Measurements from ENCODE around the gene HBB. TPM values are rescaled to one million over a fixed set of nuclear protein-coding genes. Genes with fewer than 3 reads are reported as not detected.

The HBB gene
- total RNA-seq, 1 donor from 2014 or later, result 1,146 TPM

DNA sequence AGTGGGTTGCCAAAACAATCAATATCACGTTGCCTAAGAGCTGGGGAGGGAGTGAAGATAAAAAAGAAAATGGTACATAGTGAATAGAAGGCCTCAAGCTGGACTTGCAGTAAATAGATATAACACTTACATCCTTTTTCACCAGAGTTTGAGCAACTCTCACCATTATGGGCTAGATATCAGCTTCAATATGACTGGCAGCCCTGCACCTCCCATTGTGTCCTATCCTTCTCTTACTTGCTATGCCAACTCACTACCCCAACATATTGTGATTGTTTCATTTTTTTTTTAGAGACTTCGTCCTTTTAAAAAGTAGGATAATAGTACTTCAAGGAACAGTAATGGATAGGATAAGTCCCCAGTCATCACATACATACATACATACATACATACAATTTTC lies 15.3 kb upstream of the HBB start:
- TF ChIP-seq, protein P1, sequence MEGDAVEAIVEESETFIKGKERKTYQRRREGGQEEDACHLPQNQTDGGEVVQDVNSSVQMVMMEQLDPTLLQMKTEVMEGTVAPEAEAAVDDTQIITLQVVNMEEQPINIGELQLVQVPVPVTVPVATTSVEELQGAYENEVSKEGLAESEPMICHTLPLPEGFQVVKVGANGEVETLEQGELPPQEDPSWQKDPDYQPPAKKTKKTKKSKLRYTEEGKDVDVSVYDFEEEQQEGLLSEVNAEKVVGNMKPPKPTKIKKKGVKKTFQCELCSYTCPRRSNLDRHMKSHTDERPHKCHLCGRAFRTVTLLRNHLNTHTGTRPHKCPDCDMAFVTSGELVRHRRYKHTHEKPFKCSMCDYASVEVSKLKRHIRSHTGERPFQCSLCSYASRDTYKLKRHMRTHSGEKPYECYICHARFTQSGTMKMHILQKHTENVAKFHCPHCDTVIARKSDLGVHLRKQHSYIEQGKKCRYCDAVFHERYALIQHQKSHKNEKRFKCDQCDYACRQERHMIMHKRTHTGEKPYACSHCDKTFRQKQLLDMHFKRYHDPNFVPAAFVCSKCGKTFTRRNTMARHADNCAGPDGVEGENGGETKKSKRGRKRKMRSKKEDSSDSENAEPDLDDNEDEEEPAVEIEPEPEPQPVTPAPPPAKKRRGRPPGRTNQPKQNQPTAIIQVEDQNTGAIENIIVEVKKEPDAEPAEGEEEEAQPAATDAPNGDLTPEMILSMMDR (IDR thresholded peaks at IDR 0.05), result no peak

DNA sequence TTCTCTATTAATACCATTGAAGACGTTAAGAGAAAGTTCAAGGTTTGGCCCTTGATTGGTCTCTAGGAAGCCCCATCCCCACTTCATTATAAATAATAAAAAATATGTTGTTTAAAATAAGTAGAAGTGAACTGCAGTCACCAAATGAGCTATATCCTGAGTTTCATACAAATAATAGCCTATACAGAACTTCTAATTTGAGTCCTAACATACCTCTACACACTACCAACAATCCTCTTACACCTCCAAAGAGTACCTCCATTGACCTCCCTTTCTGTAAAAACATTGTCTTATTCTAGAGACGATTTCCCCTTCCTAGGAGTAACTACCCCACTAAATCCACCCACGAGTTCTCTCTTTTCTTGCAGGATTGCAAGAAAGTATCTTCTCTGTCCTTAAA lies 14.6 kb upstream of the HBB start:
- TF ChIP-seq, protein P1 (IDR thresholded peaks at IDR 0.05), result no peak
- Histone ChIP-seq H3K4me3 (no peak overlapping the region), H3K36me3 (no peaks in the 10 kb centered on the region), H3K27me3 (no peaks in the 10 kb centered on the region), H3K9me3 (no peaks in the 10 kb centered on the region), H3K4me1 (no peaks in the 10 kb centered on the region), H3K27ac (no peak overlapping the region)
- intact Hi-C loops (cut with DNase I), result no loop called here
- no peak for DNase-seq (ENCODE audit: low spot score in 2 of 2)

More for the DNA sequence above, 15.3 kb upstream of the HBB start:
- Histone ChIP-seq H3K27ac (no peak overlapping the region), H3K36me3 (no peaks in the 10 kb centered on the region), H3K27me3 (no peaks in the 10 kb centered on the region), H3K9me3 (no peaks in the 10 kb centered on the region), H3K4me3 (no peak overlapping the region), H3K4me1 (no peaks in the 10 kb centered on the region)
- intact Hi-C loops (cut with DNase I), result no loop called here
- DNase-seq (ENCODE audit: low spot score in 2 of 2), result no peak

DNA sequence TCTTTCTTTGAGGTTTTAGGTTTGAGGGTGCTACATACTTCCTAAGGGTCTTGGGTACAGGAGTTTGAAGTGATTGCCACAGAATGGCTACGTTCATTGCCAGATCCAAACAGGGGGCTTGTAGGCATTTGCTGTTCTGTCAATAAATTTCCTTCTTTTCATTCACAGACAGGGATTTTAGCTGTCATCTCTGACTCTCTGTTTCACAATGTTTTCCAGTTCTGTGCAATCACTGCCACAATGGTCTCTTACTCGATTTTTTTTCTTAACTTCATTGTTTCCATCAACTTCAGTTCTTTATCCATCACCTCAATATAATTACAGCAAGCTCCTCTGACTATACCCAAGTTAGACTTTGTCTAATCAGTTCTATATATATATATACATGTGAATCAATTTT lies 13.6 kb upstream of the HBB start:
- no peak for DNase-seq (ENCODE audit: low spot score in 2 of 2)
- H3K27ac ChIP-seq, result no peak overlapping the region
- H3K36me3 ChIP-seq, result no peaks in the 10 kb centered on the region
- intact Hi-C loops (cut with DNase I), result no loop called here
- no peaks in the 10 kb centered on the region for H3K27me3 ChIP-seq
- no peak overlapping the region for H3K4me3 ChIP-seq
- TF ChIP-seq, protein P1 (IDR thresholded peaks at IDR 0.05), result no peak
- no peaks in the 10 kb centered on the region for H3K9me3 ChIP-seq
- no peaks in the 10 kb centered on the region for H3K4me1 ChIP-seq

DNA sequence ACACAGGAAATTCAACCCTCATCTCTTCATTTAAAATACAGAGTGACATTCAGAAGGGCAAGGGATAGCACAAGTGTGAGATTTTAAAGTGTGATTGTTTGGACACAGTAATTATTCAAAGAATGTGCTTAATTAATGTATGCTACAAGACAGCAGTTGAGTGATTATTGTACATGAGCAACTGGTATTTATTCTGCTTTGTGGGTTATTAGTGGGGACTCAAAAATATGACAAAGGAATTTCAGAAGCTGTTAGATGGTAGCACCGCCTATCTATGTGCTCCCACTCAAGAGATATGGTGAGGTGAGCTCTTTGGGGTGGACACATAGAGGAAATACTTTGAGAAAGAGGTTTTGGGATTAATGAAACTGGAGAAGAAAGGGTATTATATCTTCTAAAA lies 13.2 kb upstream of the HBB start:
- no peaks in the 10 kb centered on the region for H3K27me3 ChIP-seq
- no peaks in the 10 kb centered on the region for H3K9me3 ChIP-seq
- intact Hi-C loops (cut with DNase I), result no loop called here
- H3K4me3 ChIP-seq, result no peak overlapping the region
- no peak for DNase-seq (ENCODE audit: low spot score in 2 of 2)
- H3K36me3 ChIP-seq, result no peaks in the 10 kb centered on the region
- TF ChIP-seq, protein P1 (IDR thresholded peaks at IDR 0.05), result no peak
- H3K4me1 ChIP-seq, result no peaks in the 10 kb centered on the region
- no peak overlapping the region for H3K27ac ChIP-seq

DNA sequence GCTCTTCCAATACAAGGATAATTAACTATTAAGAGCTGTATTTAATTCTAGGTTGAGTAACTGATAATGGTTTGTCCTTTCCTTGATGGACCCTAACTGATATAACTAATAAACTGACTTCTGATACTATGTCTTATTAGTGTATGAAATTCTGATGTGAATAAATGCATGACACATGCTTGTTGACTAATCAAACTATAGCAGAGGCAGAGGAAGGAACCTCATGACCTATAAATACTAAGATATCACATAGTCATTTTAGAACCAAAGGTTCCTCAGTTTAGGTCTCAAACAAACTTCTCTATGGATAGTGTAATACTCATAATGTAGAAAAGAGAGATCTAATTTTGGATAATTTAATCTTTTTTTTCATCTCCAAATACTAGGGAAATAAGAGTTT lies 12.2 kb upstream of the HBB start:
- no peak overlapping the region for H3K4me3 ChIP-seq
- TF ChIP-seq, protein P1 (IDR thresholded peaks at IDR 0.05), result no peak

DNA sequence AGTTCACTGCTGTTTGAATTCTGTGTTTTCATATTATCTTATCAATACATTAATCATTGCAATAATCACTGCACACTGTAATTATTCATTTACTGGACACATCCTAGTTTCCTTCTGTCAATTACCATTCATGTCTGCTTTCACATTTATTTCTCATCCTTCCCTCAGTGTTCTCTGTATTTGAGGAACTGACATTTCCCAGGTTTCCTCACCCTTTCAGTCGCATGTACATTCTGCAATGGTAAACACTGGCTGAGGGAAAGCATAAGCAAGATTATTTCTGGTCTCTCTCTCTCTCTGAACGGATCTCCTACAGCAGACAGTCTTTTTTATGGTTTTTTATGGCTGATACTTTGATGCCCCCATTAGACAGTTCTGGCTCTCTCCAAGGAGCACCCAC lies 11.6 kb upstream of the HBB start:
- Histone ChIP-seq H3K4me3 (no peak overlapping the region), H3K36me3 (no peaks in the 10 kb centered on the region), H3K9me3 (no peaks in the 10 kb centered on the region), H3K4me1 (no peaks in the 10 kb centered on the region), H3K27me3 (no peaks in the 10 kb centered on the region), H3K27ac (no peak overlapping the region)
- no peak for DNase-seq (ENCODE audit: low spot score in 2 of 2)
- intact Hi-C loops (cut with DNase I), result no loop called here
- TF ChIP-seq, protein P1 (IDR thresholded peaks at IDR 0.05), result no peak

More for the DNA sequence above, 12.2 kb upstream of the HBB start:
- Histone ChIP-seq H3K9me3 (no peaks in the 10 kb centered on the region), H3K27ac (no peak overlapping the region), H3K4me1 (no peaks in the 10 kb centered on the region), H3K27me3 (no peaks in the 10 kb centered on the region), H3K36me3 (no peaks in the 10 kb centered on the region)
- no peak for DNase-seq (ENCODE audit: low spot score in 2 of 2)
- intact Hi-C loops (cut with DNase I), result no loop called here

Measured in ascending aorta (tissue), 2 donors.